K562 (cell line): ENCODE data around the gene SLC35B1. TPM values are rescaled to one million over a fixed set of nuclear protein-coding genes. Genes with fewer than 3 reads are reported as not detected.
A peak's percentile ranks its signal among the peaks of the same experiment; 100 is the strongest.

Experiments
- CBX5 ChIP-seq: IDR thresholded peaks from 2 replicates; pipeline ENCODE4 v1.6.1; 2014; ENCODE audit warnings: low read depth, borderline replicate concordance
- EHMT2 ChIP-seq: fragments of 450-650 bp; IDR thresholded peaks from 2 replicates; pipeline ENCODE4 v1.6.1; 2018; ENCODE audit warnings: antibody characterized with exemption
- FOXK1 ChIP-seq: sonication (generic); formaldehyde crosslinking; IDR thresholded peaks from 2 replicates; pipeline ENCODE4 v1.8.0; 2022; ENCODE audit warnings: missing genetic modification reagents, mild to moderate bottlenecking, borderline replicate concordance
- FOXP1 ChIP-seq: sonication (generic); formaldehyde crosslinking; IDR thresholded peaks from 2 replicates; pipeline ENCODE4 v1.8.0; 2022; ENCODE audit warnings: mild to moderate bottlenecking, missing genetic modification reagents
- GATAD2B ChIP-seq: fragments of 450-650 bp; IDR thresholded peaks from 2 replicates; pipeline ENCODE4 v1.6.1; 2017; ENCODE audit warnings: mild to moderate bottlenecking, borderline replicate concordance
- HNRNPK ChIP-seq: fragments of 200-400 bp; formaldehyde crosslinking; IDR thresholded peaks from one replicate; pipeline ENCODE4 v1.6.1; 2018; ENCODE audit warnings: mild to moderate bottlenecking, low read depth, low read length; ENCODE audit not compliant: poor library complexity, severe bottlenecking
- ILF3 ChIP-seq: fragments of 450-650 bp; IDR thresholded peaks from 2 replicates; pipeline ENCODE4 v1.6.1; 2018; ENCODE audit warnings: antibody characterized with exemption, mild to moderate bottlenecking, moderate library complexity, borderline replicate concordance
- PHB2 ChIP-seq: fragments of 450-650 bp; IDR thresholded peaks from 2 replicates; pipeline ENCODE4 v1.6.1; 2017; ENCODE audit warnings: low read depth
- PHF20 ChIP-seq: fragments of 450-650 bp; IDR thresholded peaks from 2 replicates; pipeline ENCODE4 v1.6.1; 2018; ENCODE audit not compliant: partially characterized antibody
- PHTF2 ChIP-seq: fragments of 250-450 bp; sonication (Bioruptor Pico); IDR thresholded peaks from 2 replicates; pipeline ENCODE4 v1.5.0; 2021; ENCODE audit warnings: mild to moderate bottlenecking
- TCF7L2 ChIP-seq: fragments of 150-350 bp; IDR thresholded peaks from 2 replicates; pipeline ENCODE4 v1.6.1; 2016; ENCODE audit warnings: low read depth, mild to moderate bottlenecking, low read length, moderate library complexity
- TEAD4 ChIP-seq, 2 experiments: sonication (generic) in 1 of 2; formaldehyde crosslinking in 1 of 2; IDR thresholded peaks; 2 replicates each; pipeline versions ENCODE4 v1.6.1 to v1.8.0; 2012 to 2022; ENCODE audit warnings: borderline replicate concordance in 1 of 2, inconsistent platforms in 1 of 2, low read length in 1 of 2, mild to moderate bottlenecking in 1 of 2, missing genetic modification reagents in 1 of 2
- ZKSCAN1 ChIP-seq: fragments of 150-350 bp; IDR thresholded peaks from 2 replicates; pipeline ENCODE4 v1.6.1; 2016; ENCODE audit warnings: low read depth, low read length
- ZSCAN32 ChIP-seq: fragments of 450-650 bp; formaldehyde crosslinking; IDR thresholded peaks from 2 replicates; pipeline ENCODE4 v1.4.0; 2020; ENCODE audit warnings: mild to moderate bottlenecking, moderate library complexity
- polyA plus RNA-seq, 8 experiments: library from polyadenylated mRNA; depleted of rRNA in 4 of 8; stranded (reverse) in 5 of 8; unstranded in 3 of 8; fragments of >200 nt; fragmentation: Nextera tagmentation in 2 of 8; fragmentation: Illumina TruSeq in 1 of 8; extraction: Ambion mirVana in 2 of 8; extraction: Trizol in 1 of 8; gene quantifications; 2 replicates each; pipeline versions ENCODE4 v1.2.1 to v1.2.3, GENCODE V29; 2011 to 2014; ENCODE audit warnings: inconsistent platforms in 1 of 8, missing spikeins in 1 of 8
- total RNA-seq, 7 experiments: library from RNA; depleted of rRNA in 6 of 7; stranded (reverse); fragments of >200 nt in 6 of 7; fragmentation: Illumina TruSeq in 2 of 7; extraction: Trizol in 2 of 7; gene quantifications; 2 replicates each; pipeline versions ENCODE4 v1.2.1 to v1.2.3, GENCODE V29; 2011 to 2021; ENCODE audit warnings: low replicate concordance in 1 of 7
- TF ChIP-seq, protein P1 (sequence below): fragments of 450-650 bp; conservative IDR thresholded peaks from 2 replicates; pipeline ENCODE4 v1.6.1; 2016; ENCODE audit warnings: missing genetic modification characterization, low read depth, mild to moderate bottlenecking, missing compliant biosample characterization, moderate library complexity
- TF ChIP-seq, protein P2 (sequence below), 2 experiments: fragments of 200-800 bp in 1 of 2; sonication (Bioruptor generic) in 1 of 2; sonication (generic) in 1 of 2; formaldehyde crosslinking in 1 of 2; IDR thresholded peaks in 1 of 2; conservative IDR thresholded peaks in 1 of 2; 2 replicates each; pipeline versions ENCODE4 v1.5.0 to v1.6.1; 2016 to 2020; ENCODE audit warnings: missing compliant biosample characterization in 1 of 2, missing genetic modification characterization in 1 of 2, missing genetic modification reagents in 1 of 2
- TF ChIP-seq, protein P3 (sequence below): fragments of 250-450 bp; sonication (Bioruptor Pico); IDR thresholded peaks from 2 replicates; pipeline ENCODE4 v1.5.1; 2021; ENCODE audit warnings: mild to moderate bottlenecking
- TF ChIP-seq, protein P4 (sequence below): sonication (generic); formaldehyde crosslinking; IDR thresholded peaks from 2 replicates; pipeline ENCODE4 v1.8.1; 2022; ENCODE audit warnings: missing genetic modification reagents
- TF ChIP-seq, protein P5 (sequence below): sonication (generic); formaldehyde crosslinking; IDR thresholded peaks from 2 replicates; pipeline ENCODE4 v1.8.1; 2022; ENCODE audit warnings: missing genetic modification reagents

SLC35B1 gene
- total and polyA plus RNA-seq, 9 of the 15 experiments (the other 6 are each of a cell fraction or from before 2014, with no cell fraction given) = 51.4 to 87.9 (median 66.3) TPM

DNA sequence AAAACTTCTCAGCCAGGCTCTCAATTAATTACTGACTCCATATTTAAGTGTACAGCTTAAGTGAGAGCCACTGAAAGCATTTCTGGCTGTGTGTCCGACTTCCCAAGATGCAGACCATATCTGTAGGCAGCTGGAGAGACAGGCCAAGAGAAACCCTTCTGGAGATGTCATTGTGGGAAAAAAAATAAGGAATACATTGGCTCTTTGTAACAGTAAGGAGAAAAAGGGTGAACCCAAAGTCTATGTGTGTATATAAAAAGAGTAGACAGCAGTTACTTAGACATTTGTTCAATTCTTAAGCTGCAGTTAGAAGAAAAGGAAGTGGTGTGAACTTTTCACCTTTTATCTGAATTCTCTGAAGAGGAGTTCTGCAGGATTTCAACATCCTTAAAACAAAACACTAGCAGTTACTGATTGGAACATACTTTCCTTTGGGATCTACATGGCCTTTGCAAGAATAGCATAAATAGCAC lies 34.4 kb upstream of the SLC35B1 start (continued):
- TF ChIP-seq, protein P1, sequence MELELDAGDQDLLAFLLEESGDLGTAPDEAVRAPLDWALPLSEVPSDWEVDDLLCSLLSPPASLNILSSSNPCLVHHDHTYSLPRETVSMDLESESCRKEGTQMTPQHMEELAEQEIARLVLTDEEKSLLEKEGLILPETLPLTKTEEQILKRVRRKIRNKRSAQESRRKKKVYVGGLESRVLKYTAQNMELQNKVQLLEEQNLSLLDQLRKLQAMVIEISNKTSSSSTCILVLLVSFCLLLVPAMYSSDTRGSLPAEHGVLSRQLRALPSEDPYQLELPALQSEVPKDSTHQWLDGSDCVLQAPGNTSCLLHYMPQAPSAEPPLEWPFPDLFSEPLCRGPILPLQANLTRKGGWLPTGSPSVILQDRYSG (tag) = no peak
- TF ChIP-seq PHB2 = no peak
- TF ChIP-seq, protein P2, sequence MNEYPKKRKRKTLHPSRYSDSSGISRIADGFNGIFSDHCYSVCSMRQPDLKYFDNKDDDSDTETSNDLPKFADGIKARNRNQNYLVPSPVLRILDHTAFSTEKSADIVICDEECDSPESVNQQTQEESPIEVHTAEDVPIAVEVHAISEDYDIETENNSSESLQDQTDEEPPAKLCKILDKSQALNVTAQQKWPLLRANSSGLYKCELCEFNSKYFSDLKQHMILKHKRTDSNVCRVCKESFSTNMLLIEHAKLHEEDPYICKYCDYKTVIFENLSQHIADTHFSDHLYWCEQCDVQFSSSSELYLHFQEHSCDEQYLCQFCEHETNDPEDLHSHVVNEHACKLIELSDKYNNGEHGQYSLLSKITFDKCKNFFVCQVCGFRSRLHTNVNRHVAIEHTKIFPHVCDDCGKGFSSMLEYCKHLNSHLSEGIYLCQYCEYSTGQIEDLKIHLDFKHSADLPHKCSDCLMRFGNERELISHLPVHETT (CRISPR knock-in tag; conservative IDR thresholded peaks at IDR 0.05 in 1 of 2, IDR thresholded peaks at IDR 0.05 in 1 of 2) = peak in 1 of 2 experiments; percentile 74; a peak in 2 of 4 replicates
- no peak for TF ChIP-seq PHTF2
- TF ChIP-seq HNRNPK = no peak
- no peak for TF ChIP-seq ILF3
- TF ChIP-seq, protein P3, sequence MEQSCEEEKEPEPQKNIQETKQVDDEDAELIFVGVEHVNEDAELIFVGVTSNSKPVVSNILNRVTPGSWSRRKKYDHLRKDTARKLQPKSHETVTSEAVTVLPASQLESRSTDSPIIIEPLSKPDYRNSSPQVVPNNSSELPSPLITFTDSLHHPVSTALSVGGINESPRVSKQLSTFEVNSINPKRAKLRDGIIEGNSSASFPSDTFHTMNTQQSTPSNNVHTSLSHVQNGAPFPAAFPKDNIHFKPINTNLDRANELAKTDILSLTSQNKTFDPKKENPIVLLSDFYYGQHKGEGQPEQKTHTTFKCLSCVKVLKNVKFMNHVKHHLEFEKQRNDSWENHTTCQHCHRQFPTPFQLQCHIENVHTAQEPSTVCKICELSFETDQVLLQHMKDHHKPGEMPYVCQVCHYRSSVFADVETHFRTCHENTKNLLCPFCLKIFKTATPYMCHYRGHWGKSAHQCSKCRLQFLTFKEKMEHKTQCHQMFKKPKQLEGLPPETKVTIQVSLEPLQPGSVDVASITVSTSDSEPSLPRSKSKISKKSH (CRISPR knock-in tag) = no peak
- no peak for TF ChIP-seq ZKSCAN1
- TF ChIP-seq GATAD2B = peak; percentile 23; the same call in 1 of the 2 replicates
- TF ChIP-seq ZSCAN32 = no peak
- no peak for TF ChIP-seq CBX5
- no peak for TF ChIP-seq EHMT2
- peak; percentile 73 for TF ChIP-seq TEAD4 (IDR thresholded peaks at IDR 0.05; ENCODE audit: low read length)
- TF ChIP-seq TEAD4 (CRISPR knock-in tag; IDR thresholded peaks at IDR 0.05; ENCODE audit: borderline replicate concordance) = no peak
- no peak for TF ChIP-seq FOXK1 (CRISPR knock-in tag)
- TF ChIP-seq FOXP1 (CRISPR knock-in tag) = no peak
- TF ChIP-seq TCF7L2 = no peak
- TF ChIP-seq, protein P4, sequence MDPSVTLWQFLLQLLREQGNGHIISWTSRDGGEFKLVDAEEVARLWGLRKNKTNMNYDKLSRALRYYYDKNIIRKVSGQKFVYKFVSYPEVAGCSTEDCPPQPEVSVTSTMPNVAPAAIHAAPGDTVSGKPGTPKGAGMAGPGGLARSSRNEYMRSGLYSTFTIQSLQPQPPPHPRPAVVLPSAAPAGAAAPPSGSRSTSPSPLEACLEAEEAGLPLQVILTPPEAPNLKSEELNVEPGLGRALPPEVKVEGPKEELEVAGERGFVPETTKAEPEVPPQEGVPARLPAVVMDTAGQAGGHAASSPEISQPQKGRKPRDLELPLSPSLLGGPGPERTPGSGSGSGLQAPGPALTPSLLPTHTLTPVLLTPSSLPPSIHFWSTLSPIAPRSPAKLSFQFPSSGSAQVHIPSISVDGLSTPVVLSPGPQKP = no peak
- TF ChIP-seq PHF20 = no peak
- TF ChIP-seq, protein P5, sequence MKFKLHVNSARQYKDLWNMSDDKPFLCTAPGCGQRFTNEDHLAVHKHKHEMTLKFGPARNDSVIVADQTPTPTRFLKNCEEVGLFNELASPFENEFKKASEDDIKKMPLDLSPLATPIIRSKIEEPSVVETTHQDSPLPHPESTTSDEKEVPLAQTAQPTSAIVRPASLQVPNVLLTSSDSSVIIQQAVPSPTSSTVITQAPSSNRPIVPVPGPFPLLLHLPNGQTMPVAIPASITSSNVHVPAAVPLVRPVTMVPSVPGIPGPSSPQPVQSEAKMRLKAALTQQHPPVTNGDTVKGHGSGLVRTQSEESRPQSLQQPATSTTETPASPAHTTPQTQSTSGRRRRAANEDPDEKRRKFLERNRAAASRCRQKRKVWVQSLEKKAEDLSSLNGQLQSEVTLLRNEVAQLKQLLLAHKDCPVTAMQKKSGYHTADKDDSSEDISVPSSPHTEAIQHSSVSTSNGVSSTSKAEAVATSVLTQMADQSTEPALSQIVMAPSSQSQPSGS (CRISPR knock-in tag) = no peak
